HEK293 (cell line): Measurements from ENCODE around the gene ZMYND15.

ENCODE experiments used
- CTCF ChIA-PET: fragments of 350-600 bp; formaldehyde crosslinking; extraction: SDS; loops from one replicate; lab custom pipeline; 2021; ENCODE audit warnings: antibody characterized with exemption; lab: Yijun Ruan, JAX
- POLR2A ChIA-PET: fragments of 300-600 bp; formaldehyde crosslinking; extraction: SDS; loops from one replicate; lab custom pipeline; 2020; ENCODE audit warnings: antibody characterized with exemption, inconsistent platforms; lab: Yijun Ruan, JAX
- H3K27ac ChIP-seq: fragments of 200-500 bp; sonication (Bioruptor generic); 2 replicates; pipeline ENCODE4 v1.5.1; 2014; ENCODE audit warnings: low read depth, low read length, control low read depth, inconsistent platforms; ENCODE audit errors: extremely low read depth
- H3K36me3 ChIP-seq, 2 experiments: fragments of 200-500 bp in 1 of 2; sonication (Bioruptor generic) in 1 of 2; 1 replicate in 1 of 2; 2 replicates in 1 of 2; pipeline ENCODE4 v1.5.1; 2014 to 2017; ENCODE audit warnings: inconsistent platforms in 2 of 2, low read length in 2 of 2; ENCODE audit not compliant: control insufficient read depth in 2 of 2, insufficient read depth in 1 of 2
- H3K4me1 ChIP-seq: fragments of 200-500 bp; sonication (Bioruptor generic); 2 replicates; pipeline ENCODE4 v1.5.1; 2014; ENCODE audit warnings: mild to moderate bottlenecking, low read length, inconsistent platforms; ENCODE audit not compliant: control insufficient read depth, insufficient read depth
- H3K4me3 ChIP-seq: 2 replicates; pipeline ENCODE4 v1.5.1; 2011; ENCODE audit warnings: low read depth, mild to moderate bottlenecking, control low read depth, low read length, moderate library complexity
- H3K9me3 ChIP-seq: fragments of 200-500 bp; sonication (Bioruptor generic); 2 replicates; pipeline ENCODE4 v1.5.1; 2014; ENCODE audit warnings: low read depth, low read length, inconsistent platforms; ENCODE audit not compliant: control insufficient read depth, insufficient read depth
- BCL11B ChIP-seq: fragments of 450-650 bp; formaldehyde crosslinking; IDR thresholded peaks from 2 replicates; pipeline ENCODE4 v1.5.1; 2016; ENCODE audit warnings: low read depth, missing biosample characterization, missing genetic modification characterization
- EGR2 ChIP-seq: fragments of 450-650 bp; formaldehyde crosslinking; IDR thresholded peaks from 2 replicates; pipeline ENCODE4 v1.5.1; 2016; ENCODE audit warnings: low read depth, missing biosample characterization, missing genetic modification characterization
- GLI4 ChIP-seq: fragments of 450-650 bp; formaldehyde crosslinking; IDR thresholded peaks from 2 replicates; pipeline ENCODE4 v1.5.1; 2016; ENCODE audit warnings: missing biosample characterization, missing genetic modification characterization
- PRDM1 ChIP-seq: fragments of 450-650 bp; formaldehyde crosslinking; IDR thresholded peaks from 2 replicates; pipeline ENCODE4; 2016; ENCODE audit warnings: missing biosample characterization, missing genetic modification characterization
- PRDM10 ChIP-seq: fragments of 450-650 bp; formaldehyde crosslinking; IDR thresholded peaks from 2 replicates; pipeline ENCODE4 v1.5.1; 2016; ENCODE audit warnings: missing biosample characterization, missing genetic modification characterization
- SALL2 ChIP-seq: fragments of 450-650 bp; formaldehyde crosslinking; IDR thresholded peaks from 2 replicates; pipeline ENCODE4 v1.5.0; 2017; ENCODE audit warnings: missing biosample characterization, mild to moderate bottlenecking, missing genetic modification characterization, borderline replicate concordance
- SCRT1 ChIP-seq: fragments of 450-650 bp; formaldehyde crosslinking; IDR thresholded peaks from 2 replicates; pipeline ENCODE4 v1.5.1; 2016; ENCODE audit warnings: missing biosample characterization, missing genetic modification characterization, borderline replicate concordance
- TSHZ1 ChIP-seq: fragments of 450-650 bp; formaldehyde crosslinking; IDR thresholded peaks from 2 replicates; pipeline ENCODE4 v1.5.1; 2016; ENCODE audit warnings: missing biosample characterization, missing genetic modification characterization, borderline replicate concordance
- ZBTB17 ChIP-seq: fragments of 450-650 bp; formaldehyde crosslinking; IDR thresholded peaks from 2 replicates; pipeline ENCODE4 v1.5.1; 2016; ENCODE audit warnings: missing biosample characterization, missing genetic modification characterization
- ZBTB48 ChIP-seq: fragments of 450-650 bp; formaldehyde crosslinking; IDR thresholded peaks from 2 replicates; pipeline ENCODE4 v1.5.1; 2016; ENCODE audit warnings: missing biosample characterization, missing genetic modification characterization
- ZNF10 ChIP-seq: fragments of 450-650 bp; formaldehyde crosslinking; IDR thresholded peaks from 2 replicates; pipeline ENCODE4 v1.5.1; 2017; ENCODE audit warnings: missing biosample characterization, missing genetic modification characterization
- ZNF148 ChIP-seq: fragments of 450-650 bp; formaldehyde crosslinking; IDR thresholded peaks from 2 replicates; pipeline ENCODE4 v1.5.0; 2017; ENCODE audit warnings: missing biosample characterization, missing genetic modification characterization, borderline replicate concordance
- ZNF24 ChIP-seq: fragments of 450-650 bp; formaldehyde crosslinking; IDR thresholded peaks from 2 replicates; pipeline ENCODE4 v1.5.1; 2016; ENCODE audit warnings: missing biosample characterization, missing genetic modification characterization
- ZNF350 ChIP-seq: fragments of 450-650 bp; formaldehyde crosslinking; IDR thresholded peaks from 2 replicates; pipeline ENCODE4 v1.5.0; 2017; ENCODE audit warnings: missing biosample characterization, mild to moderate bottlenecking, missing genetic modification characterization
- ZNF404 ChIP-seq: fragments of 450-650 bp; formaldehyde crosslinking; IDR thresholded peaks from 2 replicates; pipeline ENCODE4 v1.5.1; 2017; ENCODE audit warnings: missing biosample characterization, missing genetic modification characterization
- ZNF426 ChIP-seq: fragments of 450-650 bp; formaldehyde crosslinking; IDR thresholded peaks from 2 replicates; pipeline ENCODE4 v1.5.1; 2017; ENCODE audit warnings: missing biosample characterization, missing genetic modification characterization, mild to moderate bottlenecking, inconsistent platforms, moderate library complexity
- ZNF473 ChIP-seq: fragments of 450-650 bp; formaldehyde crosslinking; IDR thresholded peaks from 2 replicates; pipeline ENCODE4 v1.5.1; 2017; ENCODE audit warnings: missing biosample characterization, missing genetic modification characterization
- ZNF544 ChIP-seq: fragments of 450-650 bp; formaldehyde crosslinking; IDR thresholded peaks from 2 replicates; pipeline ENCODE4 v1.5.0; 2017; ENCODE audit warnings: missing biosample characterization, missing genetic modification characterization
- ZNF549 ChIP-seq: fragments of 450-650 bp; IDR thresholded peaks from 2 replicates; pipeline ENCODE4 v1.5.1; 2018; ENCODE audit warnings: missing biosample characterization, missing genetic modification characterization, mild to moderate bottlenecking, inconsistent platforms, moderate library complexity
- ZNF571 ChIP-seq: fragments of 450-650 bp; formaldehyde crosslinking; IDR thresholded peaks from 2 replicates; pipeline ENCODE4 v1.5.0; 2017; ENCODE audit warnings: missing biosample characterization, missing genetic modification characterization
- ZNF624 ChIP-seq: fragments of 450-650 bp; formaldehyde crosslinking; IDR thresholded peaks from 2 replicates; pipeline ENCODE4 v1.5.1; 2017; ENCODE audit warnings: missing biosample characterization, missing genetic modification characterization
- ZNF791 ChIP-seq: fragments of 450-650 bp; formaldehyde crosslinking; IDR thresholded peaks from 2 replicates; pipeline ENCODE4 v1.5.1; 2016; ENCODE audit warnings: missing biosample characterization, missing genetic modification characterization

Gene ZMYND15

GRCh38 chr17:4743216-4743615 lies 3.6 kb downstream of the ZMYND15 start:
- POLR2A ChIA-PET, result interaction anchor here (1.1 kb wide), 1 partner anchor 11 kb away, joined by 3 read pairs; no protein-coding TSS in a partner anchor
- Histone ChIP-seq H3K4me1 (peaks cover 8% of the 10 kb centered on the region), H3K27ac (no peak overlapping the region), H3K4me3 (no peak overlapping the region), H3K36me3 (no peaks in the 10 kb centered on the region), H3K9me3 (no peaks in the 10 kb centered on the region)
- no peak for TF ChIP-seq ZNF426 (tag by site-specific recombination)
- no peak for TF ChIP-seq ZNF624 (tag by site-specific recombination)
- no peak for TF ChIP-seq ZNF544 (tag by site-specific recombination)
- TF ChIP-seq ZNF571 (tag by site-specific recombination), result no peak
- CTCF ChIA-PET, result no interaction called here

GRCh38 chr17:4743898-4744297 lies 4.3 kb downstream of the ZMYND15 start:
- TF ChIP-seq ZBTB48 (tag by site-specific recombination) (no peak), SALL2 (tag by site-specific recombination) (no peak), ZBTB17 (tag by site-specific recombination) (no peak), ZNF473 (tag by site-specific recombination) (no peak), ZNF10 (tag by site-specific recombination) (no peak), ZNF791 (no peak), ZNF148 (tag by site-specific recombination) (no peak), EGR2 (tag by site-specific recombination) (no peak), ZNF549 (tag by site-specific recombination) (no peak), PRDM10 (tag by site-specific recombination) (no peak), TSHZ1 (tag by site-specific recombination) (no peak), PRDM1 (tag by site-specific recombination) (no peak), SCRT1 (tag by site-specific recombination) (no peak), ZNF24 (tag by site-specific recombination) (no peak), ZNF404 (tag by site-specific recombination) (no peak), ZNF350 (tag by site-specific recombination) (no peak), BCL11B (tag by site-specific recombination) (no peak), GLI4 (tag by site-specific recombination) (no peak)
- Histone ChIP-seq H3K4me3 (no peak overlapping the region), H3K36me3 (no peaks in the 10 kb centered on the region), H3K4me1 (peaks cover 4% of the 10 kb centered on the region), H3K9me3 (no peaks in the 10 kb centered on the region), H3K27ac (no peak overlapping the region)
- ChIA-PET POLR2A (interaction anchor here (1.1 kb wide), 1 partner anchor 12 kb away, joined by 3 read pairs; no protein-coding TSS in a partner anchor), CTCF (interaction anchor here (0.8 to 0.9 kb wide), 2 partner anchors 20 to 46 kb away, joined by 3 read pairs; no protein-coding TSS in a partner anchor)
